Right lobe of liver (tissue), 6 donors: ENCODE data around the gene MLEC. TPM values are rescaled to one million over a fixed set of nuclear protein-coding genes. Genes with fewer than 3 reads are reported as not detected.

ENCODE experiments used
- ATAC-seq, 4 donors: fragments of 200-7000 bp; cut with Tn5 transposase; one replicate each; pipeline ENCODE4 v1.9.1; 2020; ENCODE audit warnings: mild to moderate bottlenecking in 4 of 4, moderate library complexity in 4 of 4
- DNase-seq, 3 donors: peaks; one replicate each; pipeline ENCODE4 v3.0.0-alpha.2; 2020
- H3K27ac ChIP-seq, 3 donors: fragments of 200-600 bp; one replicate each; pipeline ENCODE4 v1.8.0; 2022
- H3K27me3 ChIP-seq, 2 donors: fragments of 200-600 bp; one replicate each; pipeline ENCODE4 v1.8.0; 2022
- H3K36me3 ChIP-seq, 4 donors: fragments of 200-600 bp; sonication (generic) in 1 of 4; one replicate each; pipeline versions ENCODE4 v1.5.1 to v1.8.0; 2017 to 2022; ENCODE audit warnings: control low read depth in 1 of 4
- H3K4me1 ChIP-seq, 4 donors: fragments of 200-600 bp; sonication (generic) in 1 of 4; one replicate each; pipeline versions ENCODE4 v1.5.1 to v1.8.0; 2017 to 2022; ENCODE audit warnings: control low read depth in 1 of 4
- H3K4me3 ChIP-seq, 3 donors: fragments of 200-600 bp; one replicate each; pipeline ENCODE4 v1.8.0; 2022
- H3K9me3 ChIP-seq, 4 donors: fragments of 200-600 bp; sonication (generic) in 1 of 4; one replicate each; pipeline versions ENCODE4 v1.5.1 to v1.8.0; 2017 to 2022; ENCODE audit warnings: control low read depth in 1 of 4
- POLR2A ChIP-seq: fragments of 450-650 bp; IDR thresholded peaks from one replicate; pipeline ENCODE4 v1.6.1; 2017; ENCODE audit warnings: antibody characterized with exemption, mild to moderate bottlenecking
- WGBS: methylation state at CpG from one replicate; pipeline ENCODE4 v1.1.6; 2018; ENCODE audit warnings: low coverage, low lambda C conversion rate; ENCODE audit not compliant: insufficient coverage; ENCODE audit errors: missing lambda C conversion rate; 5-methylcytosine and 5-hydroxymethylcytosine counted together
- intact Hi-C, 2 donors: fragments of 100-400 bp; cut with DNase I; formaldehyde crosslinking; loops; one replicate each; pipeline versions ENCODE4 v1.11.2 to v1.14.1; 2022
- total RNA-seq, 6 experiments: library from RNA; depleted of rRNA in 2 of 6; stranded (reverse); fragments of >200 nt in 2 of 6; fragmentation: NEBNext Ultra II Directional in 3 of 6; extraction: Animal tissue kit (Norgen Biotek cat#: 25700) in 3 of 6; gene quantifications; one replicate each; pipeline versions ENCODE4 v1.1.0 to v1.2.4, GENCODE V29; 2016 to 2023
- TF ChIP-seq, protein P1 (sequence below), 4 donors: fragments of 200-600 bp in 3 of 4; fragments of 450-650 bp in 1 of 4; IDR thresholded peaks; one replicate each; pipeline versions ENCODE4 v1.5.1 to v1.8.0; 2016 to 2022; ENCODE audit warnings: antibody characterized with exemption in 4 of 4, mild to moderate bottlenecking in 2 of 4
- donor health status: DM: no; HTN: yes; CAD: no.
- donor health status: DM: no; HTN: no; CAD: no.
- donor health status: DM: no; HTN: no; CAD: no.
- donor health status: DM: no; HTN: yes; CAD: no.
- donor health status: DM: no; HTN: yes; CAD: no.

MLEC gene
- total RNA-seq, 6 experiments from 2014 or later, result 102 to 193 (median 126) TPM

DNA sequence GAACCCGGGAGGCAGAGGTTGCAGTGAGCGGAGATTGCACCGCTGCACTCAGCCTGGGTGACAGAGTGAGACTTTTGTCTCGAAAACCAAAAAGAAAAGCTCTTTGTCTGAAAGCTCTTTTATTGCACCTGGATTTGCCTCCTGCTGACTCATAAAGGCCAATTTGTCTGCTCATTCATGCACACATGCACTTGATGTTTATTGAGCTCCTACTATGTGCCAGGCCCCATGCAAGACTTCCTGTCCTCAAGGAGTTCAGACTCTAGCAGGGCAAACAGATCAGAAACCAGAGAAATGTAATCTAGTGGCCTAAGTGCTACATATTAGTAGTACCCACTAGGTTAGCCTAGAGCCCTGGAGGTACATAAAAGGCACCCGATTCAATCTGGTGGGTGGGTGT, 16.3 kb upstream of the MLEC start:
- Histone ChIP-seq H3K4me3 (no peak overlapping the region), H3K27ac (no peak overlapping the region), H3K36me3 (no peaks in the 10 kb centered on the region), H3K27me3 (no peaks in the 10 kb centered on the region), H3K4me1 (no peaks in the 10 kb centered on the region), H3K9me3 (no peaks in the 10 kb centered on the region)
- TF ChIP-seq, protein P1, sequence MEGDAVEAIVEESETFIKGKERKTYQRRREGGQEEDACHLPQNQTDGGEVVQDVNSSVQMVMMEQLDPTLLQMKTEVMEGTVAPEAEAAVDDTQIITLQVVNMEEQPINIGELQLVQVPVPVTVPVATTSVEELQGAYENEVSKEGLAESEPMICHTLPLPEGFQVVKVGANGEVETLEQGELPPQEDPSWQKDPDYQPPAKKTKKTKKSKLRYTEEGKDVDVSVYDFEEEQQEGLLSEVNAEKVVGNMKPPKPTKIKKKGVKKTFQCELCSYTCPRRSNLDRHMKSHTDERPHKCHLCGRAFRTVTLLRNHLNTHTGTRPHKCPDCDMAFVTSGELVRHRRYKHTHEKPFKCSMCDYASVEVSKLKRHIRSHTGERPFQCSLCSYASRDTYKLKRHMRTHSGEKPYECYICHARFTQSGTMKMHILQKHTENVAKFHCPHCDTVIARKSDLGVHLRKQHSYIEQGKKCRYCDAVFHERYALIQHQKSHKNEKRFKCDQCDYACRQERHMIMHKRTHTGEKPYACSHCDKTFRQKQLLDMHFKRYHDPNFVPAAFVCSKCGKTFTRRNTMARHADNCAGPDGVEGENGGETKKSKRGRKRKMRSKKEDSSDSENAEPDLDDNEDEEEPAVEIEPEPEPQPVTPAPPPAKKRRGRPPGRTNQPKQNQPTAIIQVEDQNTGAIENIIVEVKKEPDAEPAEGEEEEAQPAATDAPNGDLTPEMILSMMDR (IDR thresholded peaks at IDR 0.05), result no peak
- no peak for TF ChIP-seq POLR2A
- intact Hi-C loops, result no loop called here
- ATAC-seq (no peak), DNase-seq (no peak)
- WGBS, result 87% methylated on average over 3 of the region's 5 CpGs

DNA sequence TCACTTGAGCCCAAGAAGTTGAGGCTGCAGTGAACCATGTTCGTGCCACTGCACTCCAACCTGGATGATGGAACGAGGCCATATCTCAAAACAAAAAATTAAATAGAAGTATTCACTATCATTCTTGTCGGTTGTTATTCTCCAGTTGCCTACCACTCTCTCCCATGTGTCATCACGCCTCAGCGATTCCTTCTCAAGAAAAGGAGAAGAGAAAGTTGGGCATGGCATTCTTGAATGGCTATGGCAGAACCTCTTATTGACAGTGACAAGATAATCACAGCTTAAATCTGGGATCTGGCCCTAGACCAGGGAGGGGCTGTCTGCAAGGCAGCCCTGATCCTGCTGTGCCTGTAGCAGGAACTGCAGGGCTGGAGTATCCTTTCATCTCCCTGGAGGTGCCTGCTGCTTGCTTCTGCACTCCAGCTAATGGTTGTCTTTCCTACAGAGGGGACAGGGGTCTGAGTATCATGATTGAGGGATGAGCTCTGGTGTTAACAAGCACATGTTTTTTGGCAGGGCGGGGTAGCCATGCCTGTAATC, 12.8 kb upstream of the MLEC start:
- no peak for DNase-seq
- Histone ChIP-seq H3K4me1 (no peaks in the 10 kb centered on the region), H3K27ac (no peak overlapping the region), H3K27me3 (no peaks in the 10 kb centered on the region), H3K36me3 (no peaks in the 10 kb centered on the region), H3K4me3 (no peak overlapping the region), H3K9me3 (no peaks in the 10 kb centered on the region)
- intact Hi-C loops, result no loop called here
- 65% methylated on average over 6 of the region's 6 CpGs for WGBS
- no peak for TF ChIP-seq POLR2A
- TF ChIP-seq, protein P1 (IDR thresholded peaks at IDR 0.05), result no peak
- no peak for ATAC-seq

DNA sequence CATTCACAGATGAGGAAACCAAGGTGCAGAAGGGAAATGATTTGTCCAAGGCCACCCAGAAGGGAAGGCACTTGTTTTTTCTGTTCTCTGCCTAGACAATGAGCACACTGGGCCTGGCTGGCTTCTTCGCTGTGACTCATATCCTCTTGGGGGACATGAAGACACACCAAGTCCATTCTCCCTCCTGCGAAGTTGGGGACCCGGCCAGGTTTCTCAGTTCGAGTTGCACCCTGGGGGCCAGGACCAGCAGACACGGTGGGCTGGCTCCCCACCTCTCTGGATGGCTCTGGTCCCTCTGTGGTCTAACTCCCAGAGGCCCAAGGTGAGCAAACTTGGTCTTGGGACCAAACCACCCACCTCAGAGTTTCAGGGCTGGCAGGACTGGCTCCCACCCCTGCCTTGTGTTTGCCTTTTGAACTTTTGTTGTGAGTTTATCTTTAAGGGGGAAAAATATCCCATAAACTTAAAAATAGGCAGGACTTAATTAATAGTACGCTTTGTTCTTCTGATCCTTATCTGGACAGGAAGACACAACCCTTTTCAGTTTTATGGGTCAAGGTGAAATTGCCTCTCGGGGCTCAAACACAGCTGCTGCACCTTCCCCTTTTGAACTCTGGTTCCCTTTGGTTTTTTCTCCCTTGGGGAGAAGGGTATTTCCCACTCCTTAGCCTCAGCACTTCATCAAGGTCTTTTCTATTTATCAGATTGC, 9.0 kb upstream of the MLEC start:
- ATAC-seq, result peak in 2 of 4 donors; percentile 54 to 60
- intact Hi-C loops, result no loop called here
- WGBS, result 48% methylated on average over 4 of the region's 7 CpGs

DNA sequence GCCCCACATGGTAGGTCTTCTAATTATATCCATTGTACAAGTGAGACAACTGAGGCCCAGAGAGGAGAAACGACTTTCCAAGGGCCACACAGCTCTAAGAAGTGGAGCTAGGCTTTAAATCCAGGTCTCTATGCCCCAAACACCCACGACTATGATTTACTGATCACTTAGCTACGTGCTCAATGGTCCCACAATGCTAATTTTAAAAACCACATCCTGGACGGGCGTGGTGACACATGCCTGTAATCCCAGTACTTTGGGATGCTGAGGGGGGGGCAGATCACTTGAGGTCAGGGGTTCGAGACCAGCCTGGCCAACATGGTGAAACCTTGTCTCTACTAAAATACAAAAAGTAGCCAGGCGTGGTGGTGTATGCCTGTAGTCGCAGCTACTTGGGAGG, 8.4 kb upstream of the MLEC start:
- no peaks in the 10 kb centered on the region for H3K36me3 ChIP-seq
- no peaks in the 10 kb centered on the region for H3K9me3 ChIP-seq
- 67% methylated on average over 8 of the region's 8 CpGs for WGBS
- no peak overlapping the region for H3K27ac ChIP-seq
- no peak for ATAC-seq
- TF ChIP-seq, protein P1 (IDR thresholded peaks at IDR 0.05), result no peak
- TF ChIP-seq POLR2A, result no peak
- DNase-seq, result no peak
- H3K27me3 ChIP-seq, result no peaks in the 10 kb centered on the region
- no peaks in the 10 kb centered on the region for H3K4me1 ChIP-seq
- H3K4me3 ChIP-seq, result no peak overlapping the region
- intact Hi-C loops, result no loop called here

More for the DNA sequence above, 9.0 kb upstream of the MLEC start:
- no peak for DNase-seq
- no peak overlapping the region for H3K27ac ChIP-seq
- no peaks in the 10 kb centered on the region for H3K9me3 ChIP-seq
- no peaks in the 10 kb centered on the region for H3K36me3 ChIP-seq
- no peaks in the 10 kb centered on the region for H3K27me3 ChIP-seq
- H3K4me3 ChIP-seq, result no peak overlapping the region
- H3K4me1 ChIP-seq, result no peaks in the 10 kb centered on the region
- TF ChIP-seq POLR2A, result no peak
- TF ChIP-seq, protein P1 (IDR thresholded peaks at IDR 0.05), result no peak
